Cardiac septum (tissue), 1 donor: ENCODE data around the gene STRN4. TPM values are rescaled to one million over a fixed set of nuclear protein-coding genes. Genes with fewer than 3 reads are reported as not detected.
"Not testable (repeated sequence)": the region's sequence is repeated elsewhere in the genome, so short reads cannot be mapped to it uniquely, and the experiment has no call there.

Source experiments
- DNase-seq: peaks from one replicate; pipeline ENCODE4 v3.0.0-alpha.2; 2020; ENCODE audit warnings: low spot score
- intact Hi-C: fragments of 100-400 bp; cut with DNase I; formaldehyde crosslinking; loops from one replicate; pipeline ENCODE4 v1.14.0; 2022
- total RNA-seq: library from RNA; stranded (reverse); fragmentation: NEBNext Ultra II Directional; extraction: Animal tissue kit (Norgen Biotek cat#: 25700); gene quantifications from one replicate; pipeline ENCODE4 v1.2.1, GENCODE V29; 2021
- donor health status: DM: no; HTN: no; CAD: no.

The STRN4 gene
- total RNA-seq, 1 donor from 2014 or later, result 54.2 TPM

DNA sequence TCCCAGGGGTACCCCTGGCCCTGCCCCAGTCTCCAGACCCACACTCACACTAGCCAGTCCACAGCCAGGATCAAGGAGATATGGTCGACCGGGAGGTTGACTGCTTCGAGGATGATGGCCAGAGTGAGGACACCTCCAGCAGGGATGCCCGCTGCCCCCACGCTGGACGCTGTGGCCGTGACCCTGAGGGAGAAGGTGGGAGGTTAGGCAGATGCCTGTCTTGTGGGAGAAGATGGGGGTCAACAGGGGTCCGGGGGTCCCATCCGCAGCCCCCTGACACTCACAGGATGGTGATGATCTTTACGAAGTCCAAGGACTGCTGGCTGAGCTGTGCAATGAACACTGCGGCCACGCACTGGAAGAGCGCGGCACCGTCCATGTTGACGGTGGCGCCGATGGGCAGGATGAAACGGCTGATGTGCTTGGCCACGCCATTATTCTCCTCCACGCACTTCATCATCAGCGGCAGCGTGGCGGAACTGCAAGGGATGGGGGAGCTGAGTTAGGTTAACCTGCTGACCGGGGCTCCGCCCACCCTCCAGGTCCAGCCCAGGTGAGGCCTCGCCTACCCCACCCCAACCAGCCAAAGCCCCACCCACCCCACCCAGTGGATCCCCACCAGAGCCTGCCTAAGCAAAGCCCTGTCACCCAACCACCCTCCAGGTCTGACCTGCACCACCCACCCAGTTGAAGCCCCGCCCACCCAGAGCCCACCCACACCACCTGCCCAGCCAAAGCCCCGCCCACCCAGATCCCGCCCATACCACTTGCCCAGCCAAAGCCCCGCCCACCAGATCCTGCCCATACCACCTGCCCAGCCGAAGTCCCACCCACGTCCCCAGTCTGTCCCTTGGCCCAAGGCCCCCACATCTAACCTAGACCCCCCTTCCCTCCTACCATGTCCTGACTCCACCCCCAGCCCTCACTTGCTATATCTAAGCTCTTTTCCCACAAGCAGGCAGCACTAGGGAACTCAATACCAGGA, 31.0 kb upstream of the STRN4 start:
- no peak for DNase-seq
- intact Hi-C loops, result no loop called here

DNA sequence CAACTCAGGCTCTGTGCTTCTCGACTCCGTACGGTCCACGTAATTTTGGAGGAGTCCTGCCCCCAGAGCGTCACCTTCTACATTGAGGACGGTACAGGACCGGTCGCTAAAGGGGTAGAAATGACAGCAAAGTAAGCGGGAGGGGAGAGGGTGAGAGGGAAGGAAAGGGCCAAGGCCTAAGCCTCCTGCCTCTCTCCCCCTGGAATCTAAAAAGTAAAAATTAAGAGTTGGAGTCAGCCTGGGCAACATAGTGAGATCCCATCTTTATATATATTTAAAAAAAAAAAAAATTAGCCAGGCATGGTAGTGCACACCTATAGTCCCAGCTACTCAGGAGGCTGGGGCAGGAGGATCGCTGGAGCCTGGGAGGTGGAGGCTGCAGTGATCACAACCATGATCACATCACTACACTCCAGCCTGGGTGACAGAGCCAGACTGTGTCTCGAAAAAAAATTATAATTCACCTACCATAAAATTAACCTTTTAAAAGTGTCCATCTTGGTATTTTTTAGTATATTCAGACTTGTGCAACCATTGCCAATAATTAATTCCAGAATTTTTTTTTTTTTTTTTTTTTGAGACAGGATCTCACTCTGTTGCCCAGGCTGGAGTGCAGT, 29.5 kb upstream of the STRN4 start:
- no peak for DNase-seq
- intact Hi-C loops, result no loop called here

DNA sequence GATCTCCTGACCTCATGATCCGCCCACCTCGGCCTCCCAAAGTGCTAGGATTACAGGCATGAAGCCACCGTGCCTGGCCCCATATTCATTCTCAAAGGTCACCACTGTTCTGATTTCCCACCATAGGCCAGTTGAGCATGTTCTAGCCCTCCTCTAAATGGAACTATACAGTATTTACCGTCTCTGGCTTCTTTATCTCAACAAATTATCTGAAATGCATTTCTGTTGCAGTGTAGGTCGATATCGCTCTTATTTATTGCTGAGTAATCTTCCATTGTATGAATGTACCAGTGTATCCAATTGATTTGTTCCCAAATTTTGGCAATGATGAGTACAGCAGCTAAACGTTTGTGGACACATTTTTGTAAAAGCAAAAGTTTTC, 26.8 kb upstream of the STRN4 start:
- no peak for DNase-seq
- intact Hi-C loops, result no loop called here

DNA sequence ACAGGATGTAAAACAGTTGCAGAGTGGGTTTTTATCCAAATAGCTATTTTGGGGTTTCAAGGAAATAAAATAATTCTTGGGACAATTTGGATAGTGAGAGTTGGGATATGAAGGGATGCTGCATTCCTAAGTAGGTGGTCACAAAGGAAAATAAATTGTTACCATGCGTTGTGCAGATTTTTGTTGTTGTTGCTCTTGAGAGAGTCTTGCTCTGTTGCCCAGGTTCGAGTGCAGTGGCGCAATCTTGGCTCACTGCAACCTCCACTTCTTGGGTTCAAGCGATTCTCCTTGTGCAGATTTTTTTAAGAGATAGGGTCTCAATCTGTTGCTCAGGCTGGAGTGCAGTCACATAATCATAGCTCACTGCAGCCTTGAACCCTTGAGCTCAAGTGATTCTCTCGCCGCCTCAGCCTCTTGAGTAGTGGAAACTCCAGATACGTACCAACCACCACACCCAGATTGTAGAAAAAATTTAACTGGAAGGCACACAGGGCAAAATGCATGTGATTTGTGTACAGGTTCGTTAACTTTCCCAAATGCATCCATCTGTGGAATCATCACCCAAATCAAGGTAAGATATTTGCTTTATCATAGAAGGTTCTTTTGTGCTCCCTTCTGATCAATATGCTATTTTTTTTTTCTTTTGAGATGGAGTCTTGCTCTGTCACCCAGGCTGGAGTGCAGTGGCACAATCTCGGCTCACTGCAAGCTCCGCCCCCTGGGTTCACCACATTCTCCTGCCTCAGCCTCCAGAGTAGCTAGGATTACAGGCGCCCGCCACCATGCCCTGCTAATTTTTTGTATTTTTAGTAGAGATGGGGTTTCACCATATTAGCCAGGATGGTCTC, 26.1 kb upstream of the STRN4 start:
- intact Hi-C loops, result no loop called here

DNA sequence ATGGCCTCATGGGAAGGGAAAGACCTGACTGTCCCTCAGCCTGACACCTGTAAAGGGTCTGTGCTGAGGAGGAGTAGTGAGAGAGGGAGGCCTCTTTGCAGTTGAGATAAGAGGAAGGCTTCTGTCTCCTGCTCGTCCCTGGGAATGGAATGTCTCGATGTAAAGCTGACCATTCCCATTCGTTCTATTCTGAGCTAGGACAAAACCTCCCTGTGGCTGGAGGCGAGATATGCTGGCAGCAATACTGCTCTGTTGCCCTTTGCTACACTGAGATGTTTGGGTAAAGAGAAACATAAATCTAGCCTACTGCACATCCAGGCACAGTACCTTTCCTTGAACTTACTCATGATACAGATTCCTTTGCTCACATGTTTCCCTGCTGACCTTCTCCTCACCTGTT, 22.5 kb upstream of the STRN4 start:
- intact Hi-C loops, DNase-seq: not testable (repeated sequence)

More for the DNA sequence above, 26.1 kb upstream of the STRN4 start:
- DNase-seq, result no peak

DNA sequence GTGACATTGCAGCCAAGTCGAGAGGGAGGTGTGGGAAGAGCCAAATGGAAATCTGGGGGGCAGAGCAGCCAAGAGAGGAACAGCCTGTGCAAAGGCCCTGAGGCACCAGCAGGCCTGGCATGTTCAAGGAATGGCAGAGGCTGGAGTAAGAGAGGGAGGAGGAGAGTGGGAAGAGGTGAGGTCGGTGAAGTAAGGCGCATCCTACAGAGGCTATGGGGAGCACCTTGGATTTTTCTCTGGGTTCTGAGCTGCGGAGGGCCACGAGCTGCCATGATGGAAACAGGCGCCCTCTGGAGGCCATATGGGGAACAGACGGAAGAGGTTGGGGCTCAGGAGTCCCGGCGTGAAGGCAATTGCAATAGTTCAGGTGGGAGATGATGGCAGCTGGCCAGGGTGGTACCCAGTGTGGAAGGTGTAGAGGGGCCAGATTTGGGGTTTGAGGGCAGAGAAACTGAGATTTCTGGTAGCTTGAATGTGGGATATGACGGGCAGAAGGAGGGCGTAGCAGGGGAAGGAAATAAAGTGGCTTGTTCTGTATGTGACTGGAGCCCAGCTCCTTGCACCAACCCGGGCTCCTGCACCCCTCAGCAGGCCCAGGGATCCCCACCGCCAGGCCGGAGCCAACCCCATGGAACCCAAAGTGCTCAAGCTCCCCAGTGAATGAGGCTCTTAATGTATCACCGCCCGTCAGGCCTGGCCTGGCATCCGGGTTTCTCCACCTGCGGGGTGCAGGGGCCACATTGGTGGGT, 20.5 kb upstream of the STRN4 start:
- intact Hi-C loops, result no loop called here
- no peak for DNase-seq

DNA sequence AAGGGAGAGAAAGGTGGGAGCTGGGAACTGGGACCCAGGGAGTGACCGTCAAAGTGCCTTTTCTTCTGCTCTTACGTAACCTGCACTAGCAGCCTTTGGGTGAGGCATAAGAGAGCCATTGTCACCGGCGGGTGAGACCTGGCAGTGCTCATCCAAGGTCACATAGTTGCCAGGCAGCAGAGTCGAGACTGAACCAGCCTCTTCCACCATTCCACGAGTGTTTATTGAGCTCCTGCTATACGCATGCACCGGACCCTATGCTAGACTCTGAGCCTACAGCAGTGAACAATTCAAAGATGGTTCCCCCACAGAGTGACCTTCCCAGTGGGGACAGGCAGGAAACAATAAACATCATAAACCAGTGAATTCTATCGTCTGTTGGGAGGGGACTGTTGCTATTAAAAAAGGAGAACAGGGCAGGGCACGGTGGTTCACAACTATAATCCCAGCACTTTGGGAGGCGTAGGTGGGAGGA, 18.6 kb upstream of the STRN4 start:
- intact Hi-C loops, result no loop called here
- no peak for DNase-seq

DNA sequence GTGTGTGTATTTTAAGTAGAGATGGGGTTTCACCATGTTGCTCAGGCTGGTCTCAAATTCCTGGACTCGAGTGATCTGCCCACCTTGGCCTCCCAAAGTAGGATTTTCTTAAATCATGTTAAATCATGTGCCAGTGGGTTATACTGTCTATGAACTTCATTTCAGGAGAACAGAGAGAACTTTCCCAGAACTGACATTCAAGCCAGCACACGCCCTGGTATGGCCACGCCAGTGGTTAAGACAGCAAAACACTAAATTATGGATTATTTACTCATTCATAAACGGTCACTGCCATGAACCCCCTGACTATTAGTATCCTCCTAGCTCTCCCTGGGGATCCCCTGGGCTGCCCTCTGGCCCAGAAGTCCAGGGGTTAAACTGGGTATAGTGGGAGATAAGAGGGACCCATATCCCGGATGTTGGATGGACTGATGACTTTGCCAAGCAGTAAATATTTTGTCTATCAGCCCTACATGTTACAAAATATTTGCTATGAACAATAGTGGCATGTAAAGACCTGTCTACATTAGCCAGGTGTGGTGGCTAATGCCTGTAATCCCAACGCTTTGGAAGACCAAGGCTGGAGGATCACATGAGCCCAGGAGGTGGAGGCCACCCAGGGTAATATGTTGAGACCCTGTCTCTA, 16.1 kb upstream of the STRN4 start:
- no peak for DNase-seq
- intact Hi-C loops, result no loop called here

DNA sequence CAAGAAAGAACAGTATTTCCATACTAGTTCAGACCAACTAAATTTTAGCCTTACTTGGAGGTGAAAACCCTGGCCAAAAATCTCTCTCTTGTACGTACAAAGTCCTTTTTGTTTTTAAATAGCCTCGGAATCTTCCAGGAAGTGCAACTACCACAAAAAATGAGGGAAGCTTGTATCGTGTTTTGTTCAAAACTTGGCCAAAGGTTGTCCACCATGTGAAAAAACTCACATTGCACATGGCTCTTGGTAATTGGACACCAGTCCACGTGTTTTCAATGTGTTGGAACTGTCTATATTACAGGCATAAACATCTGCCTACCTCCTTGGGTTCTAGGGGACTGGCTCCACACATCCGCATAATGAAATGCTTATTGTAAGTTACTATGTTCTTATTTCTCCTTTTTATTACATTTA, 15.2 kb upstream of the STRN4 start:
- intact Hi-C loops, result no loop called here
- DNase-seq, result no peak

DNA sequence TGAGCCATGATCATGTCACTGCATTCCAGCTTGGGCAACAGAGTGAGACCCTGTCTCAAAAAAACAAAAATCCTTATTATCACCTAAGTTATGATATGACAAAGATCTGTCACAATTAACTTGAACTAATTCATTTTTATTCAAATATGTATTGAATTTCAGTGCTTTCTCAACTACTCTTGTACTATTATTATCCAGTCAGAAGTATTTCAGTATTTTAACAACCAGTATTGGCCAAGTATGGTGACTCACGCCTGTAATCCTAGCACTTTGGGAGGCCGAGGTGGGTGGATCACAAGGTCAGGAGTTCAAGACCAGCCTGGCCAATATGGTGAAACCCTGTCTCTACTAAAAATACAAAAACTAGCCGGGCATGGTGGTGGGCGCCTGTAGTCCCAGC, 14.6 kb upstream of the STRN4 start:
- DNase-seq, intact Hi-C loops: not testable (repeated sequence)

DNA sequence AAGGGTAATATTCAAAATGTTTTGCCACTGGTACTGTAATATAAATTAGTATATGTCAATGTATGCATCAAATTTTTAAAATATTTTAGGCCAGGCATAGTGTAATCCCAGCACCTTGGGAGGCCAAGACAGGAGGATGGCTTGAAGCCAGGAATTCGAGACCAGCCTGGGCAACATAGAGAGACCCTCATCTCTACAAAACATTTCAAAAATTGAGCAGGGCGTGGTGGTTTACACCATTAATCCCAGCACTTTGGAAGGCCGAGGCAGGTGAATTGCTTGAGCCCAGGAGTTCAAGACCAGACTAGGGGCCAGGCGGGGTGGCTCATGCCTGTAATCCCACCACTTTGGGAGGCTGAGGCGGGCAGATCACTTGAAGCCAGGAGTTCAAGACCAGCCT, 14.1 kb upstream of the STRN4 start:
- DNase-seq, result no peak
- intact Hi-C loops, result no loop called here

DNA sequence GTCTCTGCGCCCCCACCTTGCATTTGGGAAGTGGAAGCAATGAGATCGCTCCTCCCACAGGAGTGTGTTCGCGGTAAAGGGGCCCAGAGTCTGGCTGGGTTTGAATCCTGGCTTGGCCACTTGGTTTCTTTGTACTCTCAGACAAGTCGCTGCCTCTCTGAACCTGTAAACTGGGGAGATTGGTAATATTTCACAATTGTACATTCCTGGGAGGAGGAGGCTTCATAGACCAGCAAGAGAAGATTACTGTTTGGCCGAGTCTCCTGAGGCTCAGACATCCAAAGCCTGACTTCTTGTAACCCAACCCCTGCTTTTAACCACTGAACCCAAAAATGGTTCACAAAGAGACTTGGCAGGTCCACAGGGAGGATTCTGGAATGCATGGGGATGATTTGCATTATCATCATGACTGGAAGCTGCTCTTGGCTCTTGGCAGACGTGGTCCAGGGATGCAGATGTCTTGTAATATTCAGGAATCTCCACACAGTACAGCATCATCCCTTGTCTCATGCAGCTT, 13.6 kb upstream of the STRN4 start:
- no peak for DNase-seq
- intact Hi-C loops, result no loop called here

DNA sequence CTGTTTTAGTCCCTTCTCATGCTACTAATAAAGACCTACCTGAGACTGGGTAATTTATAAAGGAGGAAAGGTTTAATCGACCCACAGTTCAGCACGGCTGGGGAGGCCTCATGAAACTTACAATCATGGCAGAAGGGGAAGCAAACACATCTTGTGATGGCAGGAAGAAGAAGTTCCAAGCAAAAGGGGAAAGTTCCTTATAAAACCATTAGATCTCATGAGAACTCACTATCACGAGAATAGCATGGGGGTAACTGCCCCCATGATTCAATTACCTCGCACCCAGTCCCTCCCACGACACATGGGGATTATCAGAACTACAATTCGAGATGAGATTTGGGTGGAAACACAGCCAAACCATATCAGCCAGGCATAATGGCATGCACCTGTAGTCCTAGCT, 13.0 kb upstream of the STRN4 start:
- DNase-seq, result no peak
- intact Hi-C loops, result no loop called here

DNA sequence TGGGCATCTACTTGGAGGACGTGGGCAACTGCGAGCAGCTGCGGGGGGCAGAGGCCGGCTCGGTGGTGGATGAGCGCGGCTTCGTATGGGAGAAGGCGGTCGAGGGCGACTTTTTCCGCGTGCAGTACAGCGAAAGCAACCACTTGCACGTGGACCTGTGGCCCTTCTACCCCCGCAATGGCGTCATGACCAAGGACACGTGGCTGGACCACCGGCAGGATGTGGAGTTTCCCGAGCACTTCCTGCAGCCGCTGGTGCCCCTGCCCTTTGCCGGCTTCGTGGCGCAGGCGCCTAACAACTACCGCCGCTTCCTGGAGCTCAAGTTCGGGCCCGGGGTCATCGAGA, 10.3 kb upstream of the STRN4 start:
- no peak for DNase-seq
- intact Hi-C loops, result no loop called here

DNA sequence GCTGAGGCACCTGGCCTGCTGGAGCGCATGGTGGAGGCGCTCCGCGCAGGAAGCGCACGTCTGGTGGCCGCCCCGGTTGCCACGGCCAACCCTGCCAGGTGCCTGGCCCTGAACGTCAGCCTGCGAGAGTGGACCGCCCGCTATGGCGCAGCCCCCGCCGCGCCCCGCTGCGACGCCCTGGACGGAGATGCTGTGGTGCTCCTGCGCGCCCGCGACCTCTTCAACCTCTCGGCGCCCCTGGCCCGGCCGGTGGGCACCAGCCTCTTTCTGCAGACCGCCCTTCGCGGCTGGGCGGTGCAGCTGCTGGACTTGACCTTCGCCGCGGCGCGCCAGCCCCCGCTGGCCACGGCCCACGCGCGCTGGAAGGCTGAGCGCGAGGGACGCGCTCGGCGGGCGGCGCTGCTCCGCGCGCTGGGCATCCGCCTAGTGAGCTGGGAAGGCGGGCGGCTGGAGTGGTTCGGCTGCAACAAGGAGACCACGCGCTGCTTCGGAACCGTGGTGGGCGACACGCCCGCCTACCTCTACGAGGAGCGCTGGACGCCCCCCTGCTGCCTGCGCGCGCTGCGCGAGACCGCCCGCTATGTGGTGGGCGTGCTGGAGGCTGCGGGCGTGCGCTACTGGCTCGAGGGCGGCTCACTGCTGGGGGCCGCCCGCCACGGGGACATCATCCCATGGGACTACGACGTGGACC, 9.7 kb upstream of the STRN4 start:
- intact Hi-C loops, result no loop called here
- no peak for DNase-seq

DNA sequence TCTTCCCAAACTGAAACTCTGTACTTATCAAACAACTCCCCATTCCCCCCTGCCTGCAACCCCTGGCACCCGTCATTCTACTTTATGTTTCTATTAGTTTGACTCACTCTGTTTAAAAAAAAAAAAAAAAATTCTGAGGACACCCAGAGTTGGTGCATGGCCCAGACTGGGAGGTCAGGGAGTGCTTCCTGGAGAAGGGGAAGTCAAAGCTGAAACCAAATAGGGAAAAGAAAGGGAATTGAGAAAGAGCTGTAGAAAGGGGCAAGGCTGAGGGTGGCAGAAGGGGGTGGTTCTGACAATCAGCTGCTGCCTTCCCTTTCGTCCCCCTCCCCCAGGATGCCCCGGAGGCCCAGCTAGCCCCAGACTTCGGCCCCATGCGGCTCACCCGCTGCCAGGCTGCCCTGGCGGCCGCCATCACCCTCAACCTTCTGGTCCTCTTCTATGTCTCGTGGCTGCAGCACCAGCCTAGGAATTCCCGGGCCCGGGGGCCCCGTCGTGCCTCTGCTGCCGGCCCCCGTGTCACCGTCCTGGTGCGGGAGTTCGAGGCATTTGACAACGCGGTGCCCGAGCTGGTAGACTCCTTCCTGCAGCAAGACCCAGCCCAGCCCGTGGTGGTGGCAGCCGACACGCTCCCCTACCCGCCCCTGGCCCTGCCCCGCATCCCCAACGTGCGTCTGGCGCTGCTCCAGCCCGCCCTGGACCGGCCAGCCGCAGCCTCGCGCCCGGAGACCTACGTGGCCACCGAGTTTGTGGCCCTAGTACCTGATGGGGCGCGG, 9.0 kb upstream of the STRN4 start:
- no peak for DNase-seq
- intact Hi-C loops, result no loop called here

DNA sequence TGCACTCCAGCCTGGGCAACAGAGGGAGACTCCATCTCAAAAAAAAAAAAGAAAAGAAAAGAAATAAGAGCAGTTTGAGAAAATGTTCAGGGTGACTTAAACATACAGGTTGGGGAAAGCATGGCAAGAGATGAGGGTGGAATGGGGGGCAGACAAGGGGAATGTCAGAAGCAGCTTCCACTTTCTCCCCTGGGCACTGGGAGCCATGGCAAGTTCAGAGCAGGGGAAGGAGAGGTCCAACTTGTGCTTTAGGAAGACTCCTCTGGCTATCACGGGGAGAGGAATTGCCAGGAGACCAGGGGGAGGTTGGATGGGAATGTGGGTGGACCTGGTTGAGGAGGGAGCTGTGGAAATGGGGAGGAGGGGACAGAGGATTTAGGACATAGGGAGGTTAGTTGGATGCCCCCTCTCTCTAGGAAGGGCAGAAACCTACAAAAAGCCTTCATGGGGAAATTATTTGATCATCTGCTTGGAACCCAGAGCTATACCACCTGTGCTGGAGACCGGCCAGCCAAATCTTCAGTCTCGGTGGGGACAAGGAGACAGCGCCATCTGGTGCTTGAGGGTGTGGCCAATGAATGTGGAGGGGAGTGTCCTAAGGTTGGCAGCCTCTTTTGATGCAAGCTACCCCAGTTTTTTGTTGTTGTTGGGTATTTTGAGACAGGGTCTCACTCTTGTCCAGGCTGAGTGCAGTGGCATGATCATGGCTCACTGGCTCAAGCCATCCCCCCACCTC, 7.3 kb upstream of the STRN4 start:
- peak; percentile 84 for DNase-seq
- intact Hi-C loops, result no loop called here
